Measurements from ENCODE around the gene GRM4. TPM values are rescaled to one million over a fixed set of nuclear protein-coding genes. Genes with fewer than 3 reads are reported as not detected.

The GRM4 gene
- total and polyA plus RNA-seq, 8 donors: 0.30 to 0.70 (median 0.43) TPM; not detected in 2

GRCh38 chr6:34140075-34140474 is 5.8 kb downstream of the GRM4 start:
- ATAC-seq (no peak), DNase-seq (no peak)
- H3K9me3 ChIP-seq: no peaks in the 10 kb centered on the region
- no peaks in the 10 kb centered on the region for H3K36me3 ChIP-seq
- peaks cover 55 to 100% of the 10 kb centered on the region in 2 donors for H3K27me3 ChIP-seq
- H3K27ac ChIP-seq: no peak overlapping the region
- peaks cover 12 to 18% of the 10 kb centered on the region in 2 donors for H3K4me1 ChIP-seq
- H3K4me3 ChIP-seq: no peak overlapping the region
- intact Hi-C loops (cut with DNase I): no loop called here
- TF ChIP-seq, protein P1, sequence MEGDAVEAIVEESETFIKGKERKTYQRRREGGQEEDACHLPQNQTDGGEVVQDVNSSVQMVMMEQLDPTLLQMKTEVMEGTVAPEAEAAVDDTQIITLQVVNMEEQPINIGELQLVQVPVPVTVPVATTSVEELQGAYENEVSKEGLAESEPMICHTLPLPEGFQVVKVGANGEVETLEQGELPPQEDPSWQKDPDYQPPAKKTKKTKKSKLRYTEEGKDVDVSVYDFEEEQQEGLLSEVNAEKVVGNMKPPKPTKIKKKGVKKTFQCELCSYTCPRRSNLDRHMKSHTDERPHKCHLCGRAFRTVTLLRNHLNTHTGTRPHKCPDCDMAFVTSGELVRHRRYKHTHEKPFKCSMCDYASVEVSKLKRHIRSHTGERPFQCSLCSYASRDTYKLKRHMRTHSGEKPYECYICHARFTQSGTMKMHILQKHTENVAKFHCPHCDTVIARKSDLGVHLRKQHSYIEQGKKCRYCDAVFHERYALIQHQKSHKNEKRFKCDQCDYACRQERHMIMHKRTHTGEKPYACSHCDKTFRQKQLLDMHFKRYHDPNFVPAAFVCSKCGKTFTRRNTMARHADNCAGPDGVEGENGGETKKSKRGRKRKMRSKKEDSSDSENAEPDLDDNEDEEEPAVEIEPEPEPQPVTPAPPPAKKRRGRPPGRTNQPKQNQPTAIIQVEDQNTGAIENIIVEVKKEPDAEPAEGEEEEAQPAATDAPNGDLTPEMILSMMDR (IDR thresholded peaks at IDR 0.05): no peak

DNA sequence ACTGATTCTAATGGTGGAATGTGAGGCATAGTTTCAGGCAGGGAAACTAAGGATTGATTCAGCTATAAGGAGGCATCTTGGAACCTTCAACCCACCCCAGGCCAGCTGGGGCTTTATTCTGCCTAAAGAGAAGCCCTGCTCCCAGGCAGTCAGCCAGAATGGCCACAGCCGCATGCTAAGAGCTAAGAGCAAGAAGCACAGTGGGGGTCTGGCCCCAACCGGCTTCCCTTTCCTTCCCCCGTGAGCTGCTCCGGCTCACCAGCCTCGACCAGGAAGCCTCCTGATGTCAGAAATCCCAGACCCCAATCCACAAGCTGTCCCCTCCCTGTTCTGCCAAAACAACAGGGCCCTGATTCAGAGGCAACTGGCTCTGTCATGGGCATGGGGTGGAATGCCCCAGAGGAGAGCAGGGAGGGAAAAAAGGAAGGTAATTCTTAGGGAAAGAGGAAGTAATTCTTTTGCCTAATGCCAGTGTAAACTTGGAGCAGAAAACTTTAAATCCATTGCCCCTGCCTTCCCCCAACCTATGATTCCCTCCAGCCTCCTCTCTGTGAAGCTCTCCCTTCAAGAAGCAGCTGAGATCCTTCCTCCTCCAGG is 6.9 kb downstream of the GRM4 start:
- ATAC-seq (no peak), DNase-seq (no peak)
- TF ChIP-seq, protein P1 (IDR thresholded peaks at IDR 0.05): no peak
- Histone ChIP-seq H3K4me1 (peaks cover 3 to 7% of the 10 kb centered on the region in 2 donors), H3K4me3 (no peak overlapping the region), H3K9me3 (no peaks in the 10 kb centered on the region), H3K27ac (no peak overlapping the region), H3K27me3 (peaks cover 45 to 100% of the 10 kb centered on the region in 2 donors), H3K36me3 (no peaks in the 10 kb centered on the region)
- intact Hi-C loops (cut with DNase I): no loop called here

DNA sequence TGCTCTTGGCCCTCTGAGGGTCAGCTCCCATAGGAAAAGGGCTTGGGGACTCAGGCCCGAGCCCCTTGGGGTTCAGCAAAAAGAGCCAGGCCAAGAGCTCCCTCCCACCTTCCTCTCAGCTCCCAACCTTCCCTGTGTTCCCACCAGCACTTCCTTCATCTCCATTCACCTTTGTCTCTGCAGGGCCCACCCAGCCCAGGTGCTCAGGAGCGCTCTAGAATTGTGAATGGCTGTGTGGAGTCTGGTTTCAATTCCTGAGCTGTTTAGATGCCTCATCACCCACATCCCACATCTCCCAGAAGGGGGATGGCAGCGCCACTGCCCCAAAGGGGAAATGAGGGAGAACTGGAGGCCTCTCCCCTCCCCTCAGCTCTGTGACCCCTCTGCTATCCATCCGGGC is 7.7 kb downstream of the GRM4 start:
- TF ChIP-seq, protein P1 (IDR thresholded peaks at IDR 0.05): no peak
- H3K4me1 ChIP-seq: no peaks in the 10 kb centered on the region
- no peaks in the 10 kb centered on the region for H3K9me3 ChIP-seq
- H3K27me3 ChIP-seq: peaks cover 37 to 100% of the 10 kb centered on the region in 2 donors
- no peak for DNase-seq
- H3K4me3 ChIP-seq: no peak overlapping the region
- intact Hi-C loops (cut with DNase I): no loop called here
- no peaks in the 10 kb centered on the region for H3K36me3 ChIP-seq
- no peak overlapping the region for H3K27ac ChIP-seq
- no peak for ATAC-seq

DNA sequence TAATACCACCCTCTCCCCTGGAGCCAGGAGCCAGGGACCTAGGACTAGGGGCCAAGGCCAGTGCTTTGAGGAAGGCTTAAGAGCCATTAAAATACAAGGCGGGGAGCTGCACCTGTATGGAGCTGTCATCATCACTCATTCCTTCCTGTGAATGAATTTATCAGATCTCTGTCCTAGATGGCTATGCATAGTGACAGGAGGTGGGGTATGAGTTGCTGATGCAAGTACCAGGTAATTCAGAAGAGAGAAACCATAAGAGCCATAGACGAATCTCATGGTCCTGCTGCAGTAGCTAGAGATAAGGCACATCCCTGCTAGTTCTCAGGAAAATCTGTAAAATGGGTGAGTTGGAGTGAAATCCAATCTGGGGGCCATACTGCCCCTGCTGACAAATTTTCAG is 10.3 kb downstream of the GRM4 start:
- Histone ChIP-seq H3K9me3 (no peaks in the 10 kb centered on the region), H3K4me3 (no peak overlapping the region), H3K27me3 (peaks cover 13 to 100% of the 10 kb centered on the region in 2 donors), H3K4me1 (no peaks in the 10 kb centered on the region), H3K36me3 (no peaks in the 10 kb centered on the region), H3K27ac (no peak overlapping the region)
- intact Hi-C loops (cut with DNase I): no loop called here
- TF ChIP-seq, protein P1 (IDR thresholded peaks at IDR 0.05): no peak
- DNase-seq (no peak), ATAC-seq (no peak)

GRCh38 chr6:34132486-34133185 is 13.3 kb downstream of the GRM4 start:
- Histone ChIP-seq H3K9me3 (no peaks in the 10 kb centered on the region), H3K27ac (no peak overlapping the region), H3K4me3 (no peak overlapping the region), H3K27me3 (peaks cover 0 to 92% of the 10 kb centered on the region in 2 donors), H3K36me3 (no peaks in the 10 kb centered on the region), H3K4me1 (no peaks in the 10 kb centered on the region)
- ATAC-seq: peak; percentile 58
- DNase-seq: peak in 2 of 4 donors; percentile 36 to 66
- TF ChIP-seq, protein P1 (IDR thresholded peaks at IDR 0.05): no peak
- intact Hi-C loops (cut with DNase I): no loop called here
